NCI-H2227 (cell line): Measurements from ENCODE around the gene LAMA3.

Source experiments
- DNase-seq: peaks from one replicate; lab custom pipeline; 2025; ENCODE audit not compliant: unreplicated experiment; lab: John Stamatoyannopoulos, UW

The LAMA3 gene

DNA sequence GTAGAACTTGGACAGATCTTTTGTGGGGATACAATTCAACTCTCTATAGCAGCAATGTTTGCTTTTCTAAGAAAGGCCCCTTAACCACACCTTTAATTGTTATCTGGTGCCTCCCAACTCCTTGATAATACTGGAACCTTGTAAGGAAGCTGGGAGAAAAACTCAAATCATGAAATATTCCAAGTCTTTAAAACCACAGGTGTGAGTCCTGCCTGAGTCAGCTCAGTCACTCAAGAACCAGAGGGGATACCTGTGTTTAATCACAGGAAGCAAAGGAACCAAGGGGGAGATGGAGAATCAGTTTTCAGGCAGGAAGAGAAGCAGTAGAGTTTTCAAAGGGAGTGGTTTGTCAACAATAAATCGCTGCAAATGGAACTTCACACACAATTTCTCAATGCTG lies 159.9 kb downstream of the LAMA3 start:
- DNase-seq, result no peak

DNA sequence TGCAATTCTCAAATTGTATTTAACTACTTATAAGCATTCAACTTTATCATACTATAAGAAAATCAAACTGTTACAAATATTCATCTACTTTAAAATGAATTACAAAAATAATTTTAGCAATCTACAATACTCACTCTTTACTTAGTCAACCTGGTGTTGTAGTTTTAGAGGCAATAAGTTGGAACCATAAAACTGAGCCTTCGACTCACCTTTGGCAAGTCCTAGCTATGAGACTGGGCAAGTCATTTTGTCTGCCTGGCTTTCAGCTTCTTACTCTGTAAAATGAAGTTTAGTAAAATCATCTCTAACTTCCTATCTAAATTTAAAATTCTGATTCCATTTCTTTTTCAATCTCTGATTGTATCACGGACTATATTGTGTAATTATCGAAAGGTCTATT lies 161.0 kb downstream of the LAMA3 start:
- DNase-seq, result no peak

DNA sequence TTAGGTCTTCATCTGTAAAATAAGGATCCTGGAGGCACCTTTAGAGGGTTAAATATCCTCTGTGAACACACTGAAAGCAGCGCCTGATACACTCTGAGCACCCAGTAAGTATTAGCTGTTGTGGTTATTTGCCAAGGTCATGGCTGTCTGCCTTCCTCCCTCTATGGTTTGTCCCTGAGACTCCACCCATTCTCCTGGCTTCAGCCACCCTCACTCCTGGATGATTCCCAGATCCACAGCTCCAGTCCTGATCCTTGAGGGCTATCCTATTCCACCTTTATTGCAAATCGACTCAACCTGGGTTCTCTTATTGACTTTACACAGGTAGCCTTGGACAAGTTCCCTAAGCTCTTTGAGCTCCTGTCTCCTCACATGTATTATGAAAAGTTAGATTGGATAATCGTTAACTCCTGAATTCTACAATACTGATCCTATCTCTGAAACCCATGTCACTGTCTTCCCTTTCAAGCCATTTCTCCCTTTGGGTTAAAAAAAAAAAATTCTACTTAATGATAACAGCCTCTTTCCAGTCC lies 162.3 kb downstream of the LAMA3 start:
- DNase-seq, result no peak

DNA sequence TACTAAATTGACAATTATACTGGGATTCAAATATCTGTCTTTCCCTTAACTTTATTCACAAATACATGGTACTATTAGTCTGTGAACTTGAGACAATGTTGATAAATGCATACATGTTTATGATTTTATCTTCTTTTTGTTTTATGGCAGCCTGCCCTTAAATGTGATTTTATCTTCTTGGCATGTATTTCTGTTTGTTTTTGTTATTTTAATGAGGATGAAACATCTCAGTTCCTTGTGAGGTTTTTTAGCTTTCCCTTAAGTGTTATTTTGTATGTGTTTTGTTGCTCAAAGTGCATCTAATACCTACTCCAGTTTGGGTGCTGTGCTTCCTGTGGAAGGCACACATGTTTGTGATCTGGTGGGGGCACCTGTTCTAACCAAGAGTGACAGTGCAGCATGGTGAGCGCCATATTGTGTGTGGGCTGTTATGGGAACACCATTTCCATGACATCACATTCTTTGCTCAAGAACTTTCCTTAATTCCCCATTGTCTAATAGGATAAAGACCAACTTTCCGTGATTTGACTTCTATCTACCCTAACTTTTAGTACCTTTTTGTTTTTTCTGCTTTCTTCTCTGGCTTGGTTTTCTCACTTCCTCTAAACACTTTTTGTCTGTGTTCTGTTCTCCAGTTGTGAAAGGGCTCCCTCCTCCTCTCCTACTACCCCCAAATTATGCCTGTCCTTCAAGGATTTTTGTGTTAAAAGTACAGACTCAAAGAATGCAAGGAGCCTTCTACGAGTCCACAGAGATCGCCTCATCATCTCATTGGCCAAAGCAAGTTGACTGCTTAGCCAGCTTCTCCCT lies 163.2 kb downstream of the LAMA3 start:
- no peak for DNase-seq

DNA sequence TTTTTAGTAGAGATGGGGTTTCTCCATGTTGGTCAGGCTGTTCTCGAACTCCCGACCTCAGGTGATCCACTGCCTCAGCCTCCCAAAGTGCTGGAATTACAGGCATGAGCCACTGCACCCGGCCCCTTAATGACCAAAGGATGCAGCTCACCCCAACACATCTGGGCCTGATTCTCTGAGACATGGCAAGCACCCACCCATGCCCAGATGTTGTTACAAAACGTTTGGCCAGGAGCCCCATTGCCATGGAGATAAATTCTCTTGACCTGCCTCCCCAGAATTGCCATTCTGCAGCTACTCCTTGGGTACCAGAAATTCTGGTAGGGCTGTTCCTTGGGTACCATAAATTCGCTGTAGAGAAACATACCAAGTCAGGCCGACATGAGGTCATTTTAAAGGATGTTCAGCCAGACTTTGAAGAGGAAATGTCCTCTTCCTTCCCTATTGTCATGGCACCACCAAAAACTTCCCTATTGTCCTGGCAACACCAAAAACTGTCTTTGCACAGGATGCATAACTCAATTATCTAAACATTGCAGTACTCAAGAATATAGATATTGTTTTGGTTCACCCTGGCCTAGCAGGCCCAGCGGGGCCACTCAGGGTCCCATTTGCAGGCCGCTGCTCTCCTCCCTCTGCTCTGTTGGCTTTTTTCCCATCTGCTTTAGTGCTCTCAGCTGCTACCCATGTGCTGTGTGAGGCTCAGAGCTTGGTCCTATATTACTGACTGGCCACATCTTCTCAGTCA lies 164.4 kb downstream of the LAMA3 start:
- no peak for DNase-seq

DNA sequence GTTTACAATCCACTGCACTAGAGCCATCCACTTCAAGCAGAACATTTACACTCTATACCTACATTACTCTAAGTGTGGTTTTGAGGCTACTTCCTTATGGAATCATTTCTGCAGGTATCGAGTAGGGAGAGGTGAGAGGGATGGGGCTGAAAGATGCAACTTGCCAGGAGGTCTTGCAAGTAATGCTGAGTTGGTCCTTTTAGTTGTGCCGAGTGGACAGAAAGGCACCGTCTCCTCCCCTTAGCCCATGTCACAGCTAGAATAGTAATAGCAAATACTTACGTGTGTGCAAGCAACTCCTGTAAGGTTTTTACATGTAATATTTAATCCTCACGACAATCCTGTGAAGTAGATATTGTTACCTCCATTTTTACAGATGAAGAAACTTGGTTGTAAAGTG lies 166.5 kb downstream of the LAMA3 start:
- DNase-seq, result no peak

DNA sequence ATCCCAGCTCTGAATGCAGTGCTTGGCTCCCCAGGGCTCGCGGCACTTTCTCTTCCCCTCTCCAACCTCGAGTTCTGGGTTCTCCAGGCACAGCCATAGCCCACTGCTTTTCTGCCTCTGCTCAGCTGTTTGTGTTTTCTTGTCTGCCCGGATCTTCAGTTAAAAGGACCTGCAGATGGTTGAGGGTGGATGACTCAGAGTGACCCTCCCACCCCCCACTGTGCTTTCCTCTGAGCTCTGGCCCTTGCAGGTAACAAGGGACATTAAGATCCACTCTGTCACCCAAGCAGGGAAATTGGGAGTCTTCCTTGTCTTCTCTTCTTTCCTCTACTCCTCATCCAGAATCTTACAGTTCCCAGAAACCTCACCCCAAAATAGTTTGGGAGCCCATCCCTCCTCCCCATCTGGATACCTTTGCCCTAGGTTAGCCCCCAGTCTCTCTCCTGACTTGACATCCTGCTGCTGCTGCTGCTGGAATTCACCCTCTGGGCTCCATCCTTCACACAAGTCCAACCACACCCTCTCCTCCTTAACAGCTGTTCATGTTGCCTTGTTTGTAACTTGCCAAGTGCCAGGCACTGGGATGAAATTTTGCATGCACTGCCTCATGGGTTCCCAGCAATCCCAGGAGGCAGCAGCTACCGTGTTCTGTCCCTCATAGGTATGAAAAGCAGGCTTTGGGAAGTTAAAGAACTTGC lies 167.4 kb downstream of the LAMA3 start:
- no peak for DNase-seq

DNA sequence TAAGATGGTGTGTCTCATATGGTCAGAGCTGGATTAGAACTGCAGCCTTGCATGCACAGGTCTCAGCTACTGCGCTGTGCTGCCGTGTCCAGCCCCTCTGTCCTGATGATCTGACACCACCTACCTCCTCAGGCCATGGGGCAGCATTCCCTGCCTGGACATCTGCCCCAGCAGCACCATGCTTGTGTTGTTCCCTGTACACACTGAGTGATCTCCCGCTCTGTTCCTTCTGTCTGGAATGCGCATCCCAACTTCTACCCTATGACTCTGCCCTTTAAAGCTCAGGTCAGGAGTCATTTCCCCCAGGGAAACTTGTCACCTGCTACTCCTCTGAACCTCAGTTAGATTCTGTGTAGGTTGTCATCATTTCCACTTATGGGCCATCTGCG lies 167.9 kb downstream of the LAMA3 start:
- DNase-seq, result no peak

DNA sequence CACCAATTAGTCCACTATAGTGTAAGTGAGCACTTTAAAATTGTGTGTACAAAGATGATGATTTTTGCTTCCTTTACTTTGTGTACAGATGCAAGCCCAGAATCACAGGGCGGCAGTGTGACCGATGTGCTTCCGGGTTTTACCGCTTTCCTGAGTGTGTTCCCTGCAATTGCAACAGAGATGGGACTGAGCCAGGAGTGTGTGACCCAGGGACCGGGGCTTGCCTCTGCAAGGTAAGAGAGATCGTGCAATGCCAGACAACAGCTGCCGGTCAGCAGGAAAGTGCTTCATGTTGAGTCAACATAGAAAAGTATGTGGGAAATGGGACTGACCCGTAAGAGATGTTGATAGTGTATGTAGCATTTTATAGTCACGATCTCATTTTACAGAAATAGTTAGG lies 168.5 kb downstream of the LAMA3 start:
- DNase-seq, result no peak

DNA sequence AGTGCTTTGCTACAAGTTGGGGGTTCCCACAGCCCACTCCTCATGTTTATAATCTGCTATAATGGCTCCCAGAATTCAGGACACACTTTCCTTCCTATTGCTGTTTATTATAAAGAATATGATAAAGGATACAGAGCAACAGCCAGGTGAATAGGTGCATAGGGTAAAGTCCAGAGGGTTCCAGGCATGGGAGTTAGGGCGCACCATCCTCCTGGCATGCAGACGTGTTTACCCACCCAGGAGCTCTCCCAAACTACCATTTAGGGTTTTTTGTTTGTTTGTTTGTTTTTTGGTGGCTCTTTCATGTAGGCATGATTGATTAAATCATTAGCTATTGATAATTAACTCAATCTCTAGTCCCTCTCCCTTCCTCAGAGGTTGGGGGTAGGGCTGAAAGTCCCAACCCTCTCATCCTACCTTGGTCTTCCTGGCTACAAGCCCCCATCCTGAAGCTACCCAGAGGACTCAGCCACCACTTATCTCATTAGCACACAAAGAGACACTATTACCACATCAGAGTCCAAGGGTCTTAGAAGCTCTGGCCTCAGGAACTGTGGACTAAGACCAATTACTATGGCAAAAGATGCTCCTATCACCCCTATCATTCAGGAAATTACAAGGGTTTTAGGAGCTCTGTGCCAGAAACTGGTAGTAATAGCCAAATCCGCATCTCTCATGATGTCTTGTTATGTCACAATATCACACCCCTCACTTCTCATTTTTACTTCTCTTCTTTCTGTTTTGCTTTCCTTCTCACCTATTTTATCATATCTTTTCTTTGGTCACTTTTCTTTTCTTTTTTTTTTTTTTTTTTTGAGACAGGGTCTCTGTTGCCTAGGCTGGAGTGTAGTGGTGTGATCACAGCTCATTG lies 170.4 kb downstream of the LAMA3 start:
- DNase-seq, result no peak

DNA sequence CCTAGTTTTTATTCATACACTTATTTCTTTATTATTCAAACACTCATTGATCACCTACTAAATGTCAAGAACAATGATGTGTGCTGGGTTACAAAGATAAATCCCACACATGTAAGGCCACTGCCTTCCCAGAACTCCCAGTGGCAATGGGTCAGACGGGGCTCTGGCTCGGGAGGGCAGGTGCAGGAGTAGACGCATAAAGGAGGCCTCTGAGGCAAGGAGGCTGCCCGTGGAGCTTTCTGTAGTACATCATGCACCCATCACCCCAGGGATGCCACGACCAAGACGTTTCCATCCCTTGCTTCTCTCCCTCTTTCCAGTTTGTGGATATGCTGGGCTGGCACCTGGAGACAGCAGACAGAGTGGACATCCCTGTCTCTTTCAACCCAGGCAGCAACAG lies 172.1 kb downstream of the LAMA3 start:
- no peak for DNase-seq

DNA sequence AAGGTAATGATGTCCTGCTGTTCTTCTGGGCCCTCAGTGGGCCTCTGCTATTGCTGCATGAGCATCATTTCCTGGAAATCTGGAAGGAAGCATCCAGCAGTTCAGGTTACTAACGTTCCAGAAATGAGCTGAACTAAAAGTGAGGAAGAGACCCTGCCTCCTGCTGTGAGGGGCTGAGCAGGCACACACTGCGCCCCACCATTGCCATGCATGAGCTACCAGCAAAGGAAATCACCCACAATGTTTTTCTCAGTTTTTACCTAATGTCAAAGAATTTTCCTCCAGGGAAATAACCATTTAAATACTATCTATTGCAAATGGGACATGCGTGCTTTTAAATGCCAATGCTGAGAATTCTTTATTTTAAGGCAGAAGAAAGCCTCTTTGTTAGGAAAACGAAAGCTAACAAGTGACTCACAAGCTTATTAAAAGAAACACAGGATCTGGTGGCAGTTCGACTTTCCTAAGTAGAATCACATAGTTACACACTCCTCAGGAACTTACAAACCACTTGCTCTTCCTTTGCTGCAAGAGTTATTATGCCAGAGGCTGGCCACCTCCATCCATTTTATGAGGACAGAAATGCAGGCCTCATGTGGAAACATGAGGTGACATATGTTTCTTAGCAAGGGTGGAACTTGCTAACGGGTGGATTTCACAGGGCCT lies 172.7 kb downstream of the LAMA3 start:
- no peak for DNase-seq

DNA sequence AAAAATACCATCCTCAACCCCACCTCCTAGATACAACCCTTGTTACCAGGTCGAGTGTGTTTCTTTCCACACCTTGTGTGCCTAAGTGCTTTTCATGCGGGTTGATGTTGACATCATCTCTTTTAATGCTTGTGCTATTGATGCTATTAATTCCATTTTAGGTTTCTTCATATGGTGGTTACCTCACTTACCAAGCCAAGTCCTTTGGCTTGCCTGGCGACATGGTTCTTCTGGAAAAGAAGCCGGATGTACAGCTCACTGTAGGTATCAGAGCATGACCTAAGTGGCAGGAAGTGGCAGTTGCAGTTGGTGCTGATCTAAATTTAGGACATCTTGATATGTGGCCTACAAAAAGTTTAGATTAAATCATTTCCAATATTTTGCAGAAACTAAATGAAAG lies 175.4 kb downstream of the LAMA3 start:
- DNase-seq, result no peak

DNA sequence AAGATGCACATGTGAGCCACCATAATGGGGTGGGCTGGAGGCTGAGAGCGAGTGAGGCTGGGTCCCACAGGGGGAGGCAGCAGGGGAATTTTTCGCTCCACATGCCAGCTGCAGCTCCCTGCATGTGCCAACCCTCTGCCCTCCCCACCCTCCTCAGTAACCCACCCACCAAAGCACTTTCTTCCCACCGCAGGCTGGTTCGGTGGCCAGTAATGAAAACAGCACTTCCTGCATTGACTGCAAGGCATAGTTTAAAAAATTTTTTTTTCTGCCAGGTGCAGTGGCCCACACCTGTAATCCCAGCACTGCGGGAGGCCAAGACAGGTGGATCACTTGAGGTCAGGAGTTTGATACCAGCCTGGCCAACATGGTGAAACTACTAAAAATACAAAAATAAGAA lies 177.8 kb downstream of the LAMA3 start:
- DNase-seq, result no peak

DNA sequence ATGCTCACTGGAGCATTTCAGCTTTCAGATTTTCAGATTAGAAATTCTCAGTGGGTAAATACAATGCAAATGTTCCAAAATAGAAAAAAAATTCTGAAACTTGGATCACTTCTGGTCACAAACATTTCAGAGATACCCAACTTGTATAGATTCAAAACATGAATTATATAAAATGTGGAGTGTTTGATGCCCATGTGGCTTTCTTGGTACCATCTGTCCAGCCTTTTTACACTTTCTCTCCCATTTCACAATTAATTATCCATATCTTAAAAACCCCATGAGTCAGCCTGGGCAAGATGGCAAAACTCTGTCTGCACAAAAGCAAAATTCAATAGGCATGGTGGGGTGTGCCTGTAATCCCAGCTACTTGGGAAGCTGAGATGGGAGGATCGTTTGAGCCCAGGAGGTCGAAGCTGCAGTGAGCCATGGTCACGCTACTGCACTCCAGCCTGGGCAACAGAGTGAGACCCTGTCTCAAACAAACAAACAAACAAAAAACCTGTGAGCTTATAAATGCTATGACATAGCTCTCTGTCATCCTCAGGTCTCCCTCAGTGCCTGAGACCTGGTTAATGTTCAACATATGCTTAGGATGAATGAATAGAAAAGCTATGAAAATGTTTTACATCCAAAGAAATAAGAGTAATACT lies 179.0 kb downstream of the LAMA3 start:
- no peak for DNase-seq

DNA sequence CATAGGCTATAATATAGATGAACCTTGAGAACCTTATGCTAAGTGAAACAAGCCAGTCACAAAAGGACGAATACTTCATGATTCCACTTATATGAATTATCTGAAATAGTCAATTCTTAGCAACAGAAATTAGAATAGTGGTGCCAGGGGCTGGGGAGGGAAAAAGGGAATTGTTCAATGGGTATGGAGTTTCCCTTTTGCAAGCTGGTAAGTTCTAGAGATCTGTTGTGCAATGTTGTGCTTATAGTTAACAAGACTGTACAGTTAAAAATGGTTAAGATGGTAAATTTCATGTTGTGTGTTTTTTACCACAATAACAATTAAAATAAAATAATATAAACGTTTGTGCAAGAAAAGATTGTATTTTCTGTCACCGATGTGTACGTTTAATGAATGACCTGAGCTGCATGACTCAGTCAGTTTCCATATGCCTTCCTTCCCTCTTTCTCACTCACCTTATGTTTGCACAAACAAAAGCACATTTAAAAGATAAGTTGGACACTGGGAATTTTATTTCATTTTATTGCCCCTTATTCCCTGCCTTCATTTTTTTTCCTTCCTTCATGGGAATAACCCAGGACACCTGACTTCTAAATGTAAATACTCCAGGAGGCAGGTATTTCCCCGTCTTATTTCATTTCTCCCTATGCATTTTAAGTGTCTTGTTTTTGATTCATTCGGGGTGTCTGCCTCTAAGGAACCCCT lies 181.6 kb downstream of the LAMA3 start:
- no peak for DNase-seq

DNA sequence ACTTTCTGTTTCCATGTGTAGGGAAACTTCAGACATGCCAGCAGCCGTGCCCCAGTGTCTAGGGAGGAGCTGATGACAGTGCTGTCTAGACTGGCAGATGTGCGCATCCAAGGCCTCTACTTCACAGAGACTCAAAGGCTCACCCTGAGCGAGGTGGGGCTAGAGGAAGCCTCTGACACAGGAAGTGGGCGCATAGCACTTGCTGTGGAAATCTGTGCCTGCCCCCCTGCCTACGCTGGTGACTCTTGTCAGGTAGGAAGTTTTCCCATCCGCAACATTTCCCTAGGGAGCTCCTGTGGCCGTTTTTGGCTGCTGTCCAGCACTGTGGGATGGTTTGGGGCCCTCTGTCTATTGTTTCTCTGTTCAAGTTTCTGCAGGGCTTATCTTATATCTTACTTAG lies 182.2 kb downstream of the LAMA3 start:
- no peak for DNase-seq

DNA sequence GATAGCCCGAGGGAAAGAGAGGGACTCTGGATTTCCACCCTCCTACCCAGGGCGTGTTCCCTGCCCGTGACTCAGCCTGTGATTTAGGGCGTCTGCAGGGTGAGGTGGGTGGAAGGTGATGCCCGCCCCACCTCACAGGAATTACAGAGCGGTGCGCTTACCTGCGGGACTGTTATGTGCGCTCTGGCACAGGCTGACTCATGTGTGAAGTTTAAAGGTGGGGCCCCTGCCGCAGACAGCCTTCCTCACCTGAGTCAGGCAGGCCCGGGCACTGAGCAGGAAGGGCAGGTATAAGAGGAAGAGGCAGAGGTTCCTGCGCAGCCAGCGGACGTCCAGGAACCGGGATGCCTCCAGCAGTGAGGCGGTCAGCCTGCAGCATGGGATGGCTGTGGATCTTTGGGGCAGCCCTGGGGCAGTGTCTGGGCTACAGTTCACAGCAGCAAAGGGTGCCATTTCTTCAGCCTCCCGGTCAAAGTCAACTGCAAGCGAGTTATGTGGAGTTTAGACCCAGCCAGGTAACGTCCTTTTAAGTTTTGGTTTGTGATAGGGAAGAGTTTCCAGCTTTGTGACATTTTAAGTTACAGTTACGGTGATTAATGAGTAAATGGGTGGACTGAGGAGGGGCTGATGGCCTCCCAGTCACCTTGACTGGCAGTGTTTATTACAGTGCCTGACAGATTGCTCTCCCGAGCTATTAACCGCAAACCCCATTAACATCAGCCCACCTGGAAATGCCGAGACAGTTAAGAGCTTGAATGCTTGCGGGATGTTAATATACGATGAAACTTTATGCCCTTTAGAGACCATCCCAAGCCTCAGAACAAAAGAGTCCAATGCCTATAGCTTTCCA lies 183.7 kb downstream of the LAMA3 start:
- no peak for DNase-seq
